Right kidney (tissue), 1 donor: ENCODE data around the gene INTS1.

Experiments used
- DNase-seq: peaks from one replicate; pipeline ENCODE4 v3.0.0-alpha.2; 2016

INTS1 gene

DNA sequence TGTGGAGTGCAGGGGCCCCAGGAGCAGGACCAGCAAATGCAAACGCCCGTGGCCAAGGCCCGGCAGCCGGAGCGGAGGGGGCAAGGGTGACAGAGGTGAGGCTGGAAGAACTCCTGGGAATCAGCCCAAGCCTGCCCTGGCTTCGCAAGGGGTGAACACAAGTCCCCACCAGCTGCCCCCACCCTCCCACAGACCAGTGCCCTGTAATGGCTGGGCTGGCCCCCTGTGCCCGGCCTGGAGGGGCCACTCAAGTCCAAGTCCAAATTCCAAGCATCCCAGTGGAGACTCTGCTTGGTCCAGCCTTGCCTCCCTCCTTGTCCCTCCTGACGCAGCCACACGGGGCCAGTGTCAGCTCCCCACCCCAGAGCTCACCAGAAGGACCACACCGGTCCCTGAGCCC lies 73.0 kb downstream of the INTS1 start:
- DNase-seq: no peak

- no peak for DNase-seq
Observed at GRCh38 chr7:1430056-1430845, 73.9 kb downstream of the INTS1 start.

GRCh38 chr7:1428941-1429501 lies 75.2 kb downstream of the INTS1 start:
- peak; percentile 33 for DNase-seq

DNA sequence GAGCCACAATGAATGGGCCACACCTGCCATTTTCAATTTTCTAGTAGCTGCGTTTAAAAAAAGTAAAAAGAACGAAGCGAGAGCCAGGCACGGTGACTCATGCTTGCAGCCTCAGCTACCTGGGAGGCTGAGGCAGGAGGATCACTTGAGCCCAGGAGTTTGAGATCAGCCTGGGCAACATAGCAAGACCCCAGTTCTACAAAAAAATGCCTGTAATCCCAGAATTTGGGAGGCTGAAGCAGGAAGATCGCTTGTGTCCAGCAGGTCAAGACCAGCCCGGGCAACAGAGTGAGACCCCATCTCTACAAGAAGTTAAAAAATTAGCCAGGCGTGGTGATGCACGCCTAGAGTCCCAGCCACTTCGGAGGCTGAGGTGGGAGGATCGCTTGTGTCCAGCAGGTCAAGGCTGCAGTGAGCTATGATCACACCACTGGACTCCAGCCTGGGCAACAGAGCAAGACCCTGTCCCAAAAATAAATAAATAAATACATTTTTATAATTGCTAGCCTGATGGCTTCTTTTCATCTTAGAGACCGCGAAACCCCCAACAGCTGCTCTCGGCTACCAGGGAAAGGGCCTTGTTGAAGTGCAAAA lies 77.0 kb downstream of the INTS1 start:
- DNase-seq: no peak

DNA sequence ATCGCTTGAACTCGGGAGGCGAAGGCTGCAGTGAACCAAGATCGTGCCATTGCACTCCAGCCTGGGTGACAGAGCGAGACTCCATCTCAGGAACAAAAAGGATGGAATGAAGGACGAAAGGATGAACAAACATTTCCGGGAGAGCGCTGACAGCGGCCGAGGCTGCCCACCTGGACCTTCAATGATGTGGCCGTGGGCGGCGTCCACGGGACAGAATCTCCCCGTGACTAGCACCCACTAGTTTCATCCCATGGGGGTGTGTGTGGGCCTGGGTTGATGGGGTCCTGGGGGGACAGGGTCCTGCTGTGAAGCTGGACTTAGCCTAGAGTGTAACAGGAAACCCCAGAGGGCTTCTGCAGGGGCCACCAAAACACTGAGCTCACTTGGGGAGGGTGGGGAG lies 77.7 kb downstream of the INTS1 start:
- DNase-seq: no peak

- no peak for DNase-seq
Observed at GRCh38 chr7:1425292-1426136, 78.7 kb downstream of the INTS1 start.

DNA sequence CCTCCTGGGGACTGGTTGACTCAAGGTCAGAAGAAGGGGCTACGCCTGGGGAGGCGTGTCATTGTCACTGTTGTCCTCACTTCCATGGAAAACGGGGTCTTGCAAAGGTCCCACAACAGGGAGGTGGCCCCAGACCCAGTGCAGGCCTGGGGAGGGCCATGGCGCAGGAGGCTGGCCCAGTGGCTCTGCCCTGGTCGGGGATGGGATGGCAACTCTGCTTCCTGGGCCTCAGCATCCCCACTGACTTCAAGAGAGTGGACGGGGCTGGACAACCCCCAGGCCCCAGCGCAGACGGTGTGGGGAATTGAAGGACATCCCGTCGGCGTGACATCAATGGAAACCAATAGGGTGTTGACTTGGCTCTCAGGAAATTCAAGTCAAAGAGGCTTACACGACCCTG lies 80.1 kb downstream of the INTS1 start:
- no peak for DNase-seq

- DNase-seq: no peak
Observed at GRCh38 chr7:1423264-1423811, 80.9 kb downstream of the INTS1 start.

DNA sequence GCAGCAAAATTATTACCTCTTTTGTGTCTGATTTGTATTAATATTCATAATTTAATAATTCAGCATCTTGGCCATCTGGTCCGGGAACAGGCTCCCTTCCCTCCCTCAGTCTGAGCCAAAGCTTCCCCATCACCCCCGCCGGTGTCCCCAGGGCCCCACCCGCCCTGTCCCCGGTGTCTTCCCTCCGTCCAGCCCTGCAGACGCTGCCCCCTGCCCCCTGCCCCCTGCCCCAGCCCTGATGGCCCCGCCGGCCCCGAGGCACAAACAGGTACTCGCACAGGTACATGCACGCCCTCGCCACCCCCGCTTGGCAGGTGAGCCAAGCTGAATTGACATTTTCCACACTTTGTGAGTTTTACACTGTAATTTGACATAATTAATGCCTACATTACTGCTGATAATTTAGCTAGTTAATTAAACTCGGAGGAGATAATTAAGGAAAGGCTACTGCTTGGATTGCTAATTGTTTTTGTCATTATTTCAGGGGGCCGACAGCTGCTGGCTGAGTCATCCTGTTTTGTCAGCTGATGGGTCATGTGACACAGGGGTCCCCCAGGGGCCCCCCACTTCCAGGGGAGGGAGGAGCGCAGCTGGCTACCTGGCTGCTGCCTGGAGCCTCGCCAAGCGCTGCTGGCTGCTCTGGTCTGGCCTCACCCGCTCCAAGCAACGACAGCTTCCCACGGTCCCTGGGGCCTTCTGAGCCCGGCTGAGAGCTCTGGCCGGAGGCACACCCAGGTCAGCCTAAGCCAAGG lies 81.5 kb downstream of the INTS1 start:
- peak; percentile 29 for DNase-seq

GRCh38 chr7:1421946-1422345 lies 82.2 kb downstream of the INTS1 start:
- DNase-seq: no peak

- DNase-seq: no peak
Observed at GRCh38 chr7:1421020-1421790, 83.0 kb downstream of the INTS1 start.
